ENCODE results near the gene FGD2.
A peak's percentile ranks its signal among the peaks of the same experiment; 100 is the strongest.

The FGD2 gene

DNA sequence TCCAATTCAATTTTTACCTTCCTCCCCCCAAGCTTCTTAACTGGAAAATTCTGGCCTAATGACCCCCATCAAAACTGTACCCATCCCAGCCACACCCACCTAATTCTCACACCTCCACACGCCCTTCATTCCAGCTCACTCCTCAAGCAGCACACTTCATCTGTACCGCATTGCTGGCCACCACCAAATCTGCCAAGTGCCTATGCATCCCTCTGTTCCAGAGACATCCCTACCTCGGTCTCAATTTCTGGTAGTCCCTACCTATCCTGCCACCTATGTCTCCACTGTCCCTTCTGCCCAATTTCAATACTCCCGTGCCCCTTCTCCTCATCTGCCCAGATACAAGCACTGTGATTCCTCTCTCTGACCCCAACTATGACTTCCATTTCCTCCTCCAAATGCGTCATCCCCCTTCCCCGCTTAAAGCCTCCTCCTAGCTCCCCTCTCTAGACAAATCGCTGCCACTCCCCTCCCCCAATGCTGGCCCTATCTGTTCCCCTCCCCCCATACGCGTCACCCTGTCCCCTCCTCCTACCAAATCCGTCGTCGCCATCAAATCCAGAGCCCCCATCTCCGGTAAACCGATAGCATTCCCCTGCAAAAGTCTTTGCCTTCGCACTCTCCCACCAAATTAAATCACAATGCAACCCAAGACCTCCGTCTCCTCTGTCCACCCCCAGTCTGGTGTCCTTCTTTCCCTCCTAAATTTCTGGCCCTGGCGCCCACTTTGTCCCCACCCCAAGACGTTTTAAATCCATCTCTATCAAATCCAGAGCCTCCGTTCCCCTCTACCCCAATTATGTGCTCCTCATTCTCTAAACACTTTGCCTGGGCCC is 20.7 kb upstream of the FGD2 start (continued):
- TF ChIP-seq ZNF830 (tag by site-specific recombination; IDR thresholded peaks at IDR 0.05; ENCODE audit: low read depth) = no peak
- TF ChIP-seq, protein P1, sequence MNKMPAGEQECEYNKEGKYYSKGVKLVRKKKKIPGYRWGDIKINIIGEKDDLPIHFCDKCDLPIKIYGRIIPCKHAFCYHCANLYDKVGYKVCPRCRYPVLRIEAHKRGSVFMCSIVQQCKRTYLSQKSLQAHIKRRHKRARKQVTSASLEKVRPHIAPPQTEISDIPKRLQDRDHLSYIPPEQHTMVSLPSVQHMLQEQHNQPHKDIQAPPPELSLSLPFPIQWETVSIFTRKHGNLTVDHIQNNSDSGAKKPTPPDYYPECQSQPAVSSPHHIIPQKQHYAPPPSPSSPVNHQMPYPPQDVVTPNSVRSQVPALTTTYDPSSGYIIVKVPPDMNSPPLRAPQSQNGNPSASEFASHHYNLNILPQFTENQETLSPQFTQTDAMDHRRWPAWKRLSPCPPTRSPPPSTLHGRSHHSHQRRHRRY (tag by site-specific recombination; IDR thresholded peaks at IDR 0.05) = 0 out of 2 replicates have a peak, but pooled peaks have one; percentile 18
- TF ChIP-seq, protein P2, sequence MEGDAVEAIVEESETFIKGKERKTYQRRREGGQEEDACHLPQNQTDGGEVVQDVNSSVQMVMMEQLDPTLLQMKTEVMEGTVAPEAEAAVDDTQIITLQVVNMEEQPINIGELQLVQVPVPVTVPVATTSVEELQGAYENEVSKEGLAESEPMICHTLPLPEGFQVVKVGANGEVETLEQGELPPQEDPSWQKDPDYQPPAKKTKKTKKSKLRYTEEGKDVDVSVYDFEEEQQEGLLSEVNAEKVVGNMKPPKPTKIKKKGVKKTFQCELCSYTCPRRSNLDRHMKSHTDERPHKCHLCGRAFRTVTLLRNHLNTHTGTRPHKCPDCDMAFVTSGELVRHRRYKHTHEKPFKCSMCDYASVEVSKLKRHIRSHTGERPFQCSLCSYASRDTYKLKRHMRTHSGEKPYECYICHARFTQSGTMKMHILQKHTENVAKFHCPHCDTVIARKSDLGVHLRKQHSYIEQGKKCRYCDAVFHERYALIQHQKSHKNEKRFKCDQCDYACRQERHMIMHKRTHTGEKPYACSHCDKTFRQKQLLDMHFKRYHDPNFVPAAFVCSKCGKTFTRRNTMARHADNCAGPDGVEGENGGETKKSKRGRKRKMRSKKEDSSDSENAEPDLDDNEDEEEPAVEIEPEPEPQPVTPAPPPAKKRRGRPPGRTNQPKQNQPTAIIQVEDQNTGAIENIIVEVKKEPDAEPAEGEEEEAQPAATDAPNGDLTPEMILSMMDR (tag by site-specific recombination; IDR thresholded peaks at IDR 0.05) = no peak
- TF ChIP-seq ZNF211 (tag by site-specific recombination; IDR thresholded peaks at IDR 0.05; ENCODE audit: low read depth) = no peak
- TF ChIP-seq ZNF544 (tag by site-specific recombination; IDR thresholded peaks at IDR 0.05) = no peak
- TF ChIP-seq, protein P3, sequence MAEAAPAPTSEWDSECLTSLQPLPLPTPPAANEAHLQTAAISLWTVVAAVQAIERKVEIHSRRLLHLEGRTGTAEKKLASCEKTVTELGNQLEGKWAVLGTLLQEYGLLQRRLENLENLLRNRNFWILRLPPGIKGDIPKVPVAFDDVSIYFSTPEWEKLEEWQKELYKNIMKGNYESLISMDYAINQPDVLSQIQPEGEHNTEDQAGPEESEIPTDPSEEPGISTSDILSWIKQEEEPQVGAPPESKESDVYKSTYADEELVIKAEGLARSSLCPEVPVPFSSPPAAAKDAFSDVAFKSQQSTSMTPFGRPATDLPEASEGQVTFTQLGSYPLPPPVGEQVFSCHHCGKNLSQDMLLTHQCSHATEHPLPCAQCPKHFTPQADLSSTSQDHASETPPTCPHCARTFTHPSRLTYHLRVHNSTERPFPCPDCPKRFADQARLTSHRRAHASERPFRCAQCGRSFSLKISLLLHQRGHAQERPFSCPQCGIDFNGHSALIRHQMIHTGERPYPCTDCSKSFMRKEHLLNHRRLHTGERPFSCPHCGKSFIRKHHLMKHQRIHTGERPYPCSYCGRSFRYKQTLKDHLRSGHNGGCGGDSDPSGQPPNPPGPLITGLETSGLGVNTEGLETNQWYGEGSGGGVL (tag by site-specific recombination; IDR thresholded peaks at IDR 0.05) = peak; percentile 95
- peak; percentile 89 for TF ChIP-seq ZEB2 (tag by site-specific recombination; IDR thresholded peaks at IDR 0.05)
- TF ChIP-seq ZNF335 (tag by site-specific recombination; conservative IDR thresholded peaks at IDR 0.05) = peak; percentile 59
- TF ChIP-seq ZNF2 (tag by site-specific recombination; IDR thresholded peaks at IDR 0.05) = no peak
- TF ChIP-seq, protein P4, sequence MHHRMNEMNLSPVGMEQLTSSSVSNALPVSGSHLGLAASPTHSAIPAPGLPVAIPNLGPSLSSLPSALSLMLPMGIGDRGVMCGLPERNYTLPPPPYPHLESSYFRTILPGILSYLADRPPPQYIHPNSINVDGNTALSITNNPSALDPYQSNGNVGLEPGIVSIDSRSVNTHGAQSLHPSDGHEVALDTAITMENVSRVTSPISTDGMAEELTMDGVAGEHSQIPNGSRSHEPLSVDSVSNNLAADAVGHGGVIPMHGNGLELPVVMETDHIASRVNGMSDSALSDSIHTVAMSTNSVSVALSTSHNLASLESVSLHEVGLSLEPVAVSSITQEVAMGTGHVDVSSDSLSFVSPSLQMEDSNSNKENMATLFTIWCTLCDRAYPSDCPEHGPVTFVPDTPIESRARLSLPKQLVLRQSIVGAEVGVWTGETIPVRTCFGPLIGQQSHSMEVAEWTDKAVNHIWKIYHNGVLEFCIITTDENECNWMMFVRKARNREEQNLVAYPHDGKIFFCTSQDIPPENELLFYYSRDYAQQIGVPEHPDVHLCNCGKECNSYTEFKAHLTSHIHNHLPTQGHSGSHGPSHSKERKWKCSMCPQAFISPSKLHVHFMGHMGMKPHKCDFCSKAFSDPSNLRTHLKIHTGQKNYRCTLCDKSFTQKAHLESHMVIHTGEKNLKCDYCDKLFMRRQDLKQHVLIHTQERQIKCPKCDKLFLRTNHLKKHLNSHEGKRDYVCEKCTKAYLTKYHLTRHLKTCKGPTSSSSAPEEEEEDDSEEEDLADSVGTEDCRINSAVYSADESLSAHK (tag by site-specific recombination; IDR thresholded peaks at IDR 0.05) = no peak
- TF ChIP-seq TCF7L2 (IDR thresholded peaks at IDR 0.05; ENCODE audit: borderline replicate concordance, low read depth, low read length) = no peak
- TF ChIP-seq KLF9 (tag by site-specific recombination; IDR thresholded peaks at IDR 0.05; ENCODE audit: low read depth) = peak; percentile 59; the same call in 1 of the 2 replicates
- TF ChIP-seq, protein P5, sequence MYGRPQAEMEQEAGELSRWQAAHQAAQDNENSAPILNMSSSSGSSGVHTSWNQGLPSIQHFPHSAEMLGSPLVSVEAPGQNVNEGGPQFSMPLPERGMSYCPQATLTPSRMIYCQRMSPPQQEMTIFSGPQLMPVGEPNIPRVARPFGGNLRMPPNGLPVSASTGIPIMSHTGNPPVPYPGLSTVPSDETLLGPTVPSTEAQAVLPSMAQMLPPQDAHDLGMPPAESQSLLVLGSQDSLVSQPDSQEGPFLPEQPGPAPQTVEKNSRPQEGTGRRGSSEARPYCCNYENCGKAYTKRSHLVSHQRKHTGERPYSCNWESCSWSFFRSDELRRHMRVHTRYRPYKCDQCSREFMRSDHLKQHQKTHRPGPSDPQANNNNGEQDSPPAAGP (tag by site-specific recombination; IDR thresholded peaks at IDR 0.05) = peak; percentile 62; the same call in 1 of the 2 replicates
- TF ChIP-seq ZNF837 (tag by site-specific recombination; IDR thresholded peaks at IDR 0.05) = no peak
- TF ChIP-seq ZNF585B (tag by site-specific recombination; IDR thresholded peaks at IDR 0.05) = no peak
- TF ChIP-seq, protein P6, sequence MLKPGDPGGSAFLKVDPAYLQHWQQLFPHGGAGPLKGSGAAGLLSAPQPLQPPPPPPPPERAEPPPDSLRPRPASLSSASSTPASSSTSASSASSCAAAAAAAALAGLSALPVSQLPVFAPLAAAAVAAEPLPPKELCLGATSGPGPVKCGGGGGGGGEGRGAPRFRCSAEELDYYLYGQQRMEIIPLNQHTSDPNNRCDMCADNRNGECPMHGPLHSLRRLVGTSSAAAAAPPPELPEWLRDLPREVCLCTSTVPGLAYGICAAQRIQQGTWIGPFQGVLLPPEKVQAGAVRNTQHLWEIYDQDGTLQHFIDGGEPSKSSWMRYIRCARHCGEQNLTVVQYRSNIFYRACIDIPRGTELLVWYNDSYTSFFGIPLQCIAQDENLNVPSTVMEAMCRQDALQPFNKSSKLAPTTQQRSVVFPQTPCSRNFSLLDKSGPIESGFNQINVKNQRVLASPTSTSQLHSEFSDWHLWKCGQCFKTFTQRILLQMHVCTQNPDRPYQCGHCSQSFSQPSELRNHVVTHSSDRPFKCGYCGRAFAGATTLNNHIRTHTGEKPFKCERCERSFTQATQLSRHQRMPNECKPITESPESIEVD (tag by site-specific recombination; IDR thresholded peaks at IDR 0.05) = no peak
- TF ChIP-seq, protein P7, sequence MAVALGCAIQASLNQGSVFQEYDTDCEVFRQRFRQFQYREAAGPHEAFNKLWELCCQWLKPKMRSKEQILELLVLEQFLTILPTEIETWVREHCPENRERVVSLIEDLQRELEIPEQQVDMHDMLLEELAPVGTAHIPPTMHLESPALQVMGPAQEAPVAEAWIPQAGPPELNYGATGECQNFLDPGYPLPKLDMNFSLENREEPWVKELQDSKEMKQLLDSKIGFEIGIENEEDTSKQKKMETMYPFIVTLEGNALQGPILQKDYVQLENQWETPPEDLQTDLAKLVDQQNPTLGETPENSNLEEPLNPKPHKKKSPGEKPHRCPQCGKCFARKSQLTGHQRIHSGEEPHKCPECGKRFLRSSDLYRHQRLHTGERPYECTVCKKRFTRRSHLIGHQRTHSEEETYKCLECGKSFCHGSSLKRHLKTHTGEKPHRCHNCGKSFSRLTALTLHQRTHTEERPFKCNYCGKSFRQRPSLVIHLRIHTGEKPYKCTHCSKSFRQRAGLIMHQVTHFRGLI (tag by site-specific recombination; IDR thresholded peaks at IDR 0.05) = no peak
- TF ChIP-seq, protein P8, sequence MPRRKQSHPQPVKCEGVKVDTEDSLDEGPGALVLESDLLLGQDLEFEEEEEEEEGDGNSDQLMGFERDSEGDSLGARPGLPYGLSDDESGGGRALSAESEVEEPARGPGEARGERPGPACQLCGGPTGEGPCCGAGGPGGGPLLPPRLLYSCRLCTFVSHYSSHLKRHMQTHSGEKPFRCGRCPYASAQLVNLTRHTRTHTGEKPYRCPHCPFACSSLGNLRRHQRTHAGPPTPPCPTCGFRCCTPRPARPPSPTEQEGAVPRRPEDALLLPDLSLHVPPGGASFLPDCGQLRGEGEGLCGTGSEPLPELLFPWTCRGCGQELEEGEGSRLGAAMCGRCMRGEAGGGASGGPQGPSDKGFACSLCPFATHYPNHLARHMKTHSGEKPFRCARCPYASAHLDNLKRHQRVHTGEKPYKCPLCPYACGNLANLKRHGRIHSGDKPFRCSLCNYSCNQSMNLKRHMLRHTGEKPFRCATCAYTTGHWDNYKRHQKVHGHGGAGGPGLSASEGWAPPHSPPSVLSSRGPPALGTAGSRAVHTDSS (tag by site-specific recombination; IDR thresholded peaks at IDR 0.05) = no peak
- no peak for TF ChIP-seq ZNF654 (tag by site-specific recombination; IDR thresholded peaks at IDR 0.05; ENCODE audit: low read depth)
- TF ChIP-seq, protein P9, sequence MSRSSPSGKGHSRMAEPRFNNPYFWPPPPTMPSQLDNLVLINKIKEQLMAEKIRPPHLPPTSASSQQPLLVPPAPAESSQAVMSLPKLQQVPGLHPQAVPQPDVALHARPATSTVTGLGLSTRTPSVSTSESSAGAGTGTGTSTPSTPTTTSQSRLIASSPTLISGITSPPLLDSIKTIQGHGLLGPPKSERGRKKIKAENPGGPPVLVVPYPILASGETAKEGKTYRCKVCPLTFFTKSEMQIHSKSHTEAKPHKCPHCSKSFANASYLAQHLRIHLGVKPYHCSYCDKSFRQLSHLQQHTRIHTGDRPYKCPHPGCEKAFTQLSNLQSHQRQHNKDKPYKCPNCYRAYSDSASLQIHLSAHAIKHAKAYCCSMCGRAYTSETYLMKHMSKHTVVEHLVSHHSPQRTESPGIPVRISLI (tag by site-specific recombination; IDR thresholded peaks at IDR 0.05) = no peak
- no peak for TF ChIP-seq ZNF19 (tag by site-specific recombination; IDR thresholded peaks at IDR 0.05; ENCODE audit: low read depth)
- TF ChIP-seq GLIS1 (tag by site-specific recombination; IDR thresholded peaks at IDR 0.05) = no peak
- no peak for TF ChIP-seq ZNF133 (tag by site-specific recombination; IDR thresholded peaks at IDR 0.05)
- TF ChIP-seq ZFHX2 (tag by site-specific recombination; conservative IDR thresholded peaks at IDR 0.05) = peak; percentile 78

Measured in HEK293 (cell line).